ENCODE results near the gene CRIP3. TPM values are rescaled to one million over a fixed set of nuclear protein-coding genes. Genes with fewer than 3 reads are reported as not detected.
A peak's percentile ranks its signal among the peaks of the same experiment; 100 is the strongest.

The CRIP3 gene
- total RNA-seq, 1 donor from 2014 or later = not detected

DNA sequence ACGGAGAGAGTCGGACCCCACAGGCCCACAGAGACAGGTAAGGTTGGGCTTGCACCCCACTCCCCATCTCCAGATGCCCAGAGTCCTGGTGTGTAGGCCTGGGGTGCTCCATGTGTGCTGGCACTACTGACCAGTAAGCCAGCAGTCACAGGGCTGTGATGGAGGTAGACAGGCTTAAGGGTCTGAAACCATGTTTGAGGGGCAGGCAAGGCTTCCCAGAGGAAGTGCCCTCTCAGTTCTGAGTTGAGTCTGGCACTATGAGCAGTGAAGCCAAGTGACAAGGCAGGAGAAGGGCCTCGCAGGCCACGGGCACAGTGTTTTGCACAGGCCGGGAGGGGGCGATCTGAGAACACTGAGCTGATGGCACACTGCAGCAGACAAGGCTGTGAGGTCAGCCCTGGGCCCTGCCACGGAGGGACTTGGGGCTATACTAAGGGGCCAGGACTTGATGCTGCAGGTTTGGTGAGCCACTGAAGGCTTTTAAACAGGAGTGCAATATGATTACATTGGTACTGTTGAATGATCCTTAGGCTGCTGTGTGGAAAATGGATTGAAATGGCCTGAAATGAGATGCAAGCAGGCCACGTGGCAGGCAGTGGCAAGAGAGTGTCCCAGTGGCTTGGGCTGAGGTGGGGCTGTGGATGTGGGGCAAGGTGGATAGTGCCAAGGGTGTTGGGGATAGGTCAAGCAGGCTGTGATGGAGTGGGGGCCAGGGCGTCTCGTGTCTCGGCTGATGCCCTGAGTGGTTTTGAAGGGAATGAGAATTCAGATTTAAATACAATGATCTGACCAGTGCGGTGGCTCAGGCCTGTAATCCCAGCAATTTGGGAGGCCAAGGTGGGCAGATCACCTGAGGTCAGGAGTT is 45.1 kb downstream of the CRIP3 start:
- H3K27ac Mint-ChIP-seq (ENCODE audit: unreplicated experiment) = no peak overlapping the region
- H3K79me2 ChIP-seq (ENCODE audit: insufficient read depth, low read length) = no peaks in the 10 kb centered on the region
- H2AFZ ChIP-seq (ENCODE audit: low read depth, low read length) = no peak overlapping the region
- H3K36me3 ChIP-seq (ENCODE audit: insufficient read depth, low read length) = no peaks in the 10 kb centered on the region
- no peaks in the 10 kb centered on the region for H4K20me1 ChIP-seq (ENCODE audit: insufficient read depth, low read length)
- no peak overlapping the region for H3K4me3 ChIP-seq (ENCODE audit: insufficient read depth, low read depth, low read length)
- no peaks in the 10 kb centered on the region for H3K9me3 ChIP-seq (ENCODE audit: insufficient read depth, low read depth, low read length)
- H3K27me3 Mint-ChIP-seq (ENCODE audit: low read depth, unreplicated experiment) = peaks cover 45% of the 10 kb centered on the region
- H3K27ac ChIP-seq (ENCODE audit: low read depth, low read length) = no peak overlapping the region
- peaks cover 1% of the 10 kb centered on the region for H3K9me3 Mint-ChIP-seq (ENCODE audit: unreplicated experiment)
- no peak for TF ChIP-seq EZH2 (IDR thresholded peaks at IDR 0.05; ENCODE audit: insufficient read depth, low read length)
- TF ChIP-seq, protein P1, sequence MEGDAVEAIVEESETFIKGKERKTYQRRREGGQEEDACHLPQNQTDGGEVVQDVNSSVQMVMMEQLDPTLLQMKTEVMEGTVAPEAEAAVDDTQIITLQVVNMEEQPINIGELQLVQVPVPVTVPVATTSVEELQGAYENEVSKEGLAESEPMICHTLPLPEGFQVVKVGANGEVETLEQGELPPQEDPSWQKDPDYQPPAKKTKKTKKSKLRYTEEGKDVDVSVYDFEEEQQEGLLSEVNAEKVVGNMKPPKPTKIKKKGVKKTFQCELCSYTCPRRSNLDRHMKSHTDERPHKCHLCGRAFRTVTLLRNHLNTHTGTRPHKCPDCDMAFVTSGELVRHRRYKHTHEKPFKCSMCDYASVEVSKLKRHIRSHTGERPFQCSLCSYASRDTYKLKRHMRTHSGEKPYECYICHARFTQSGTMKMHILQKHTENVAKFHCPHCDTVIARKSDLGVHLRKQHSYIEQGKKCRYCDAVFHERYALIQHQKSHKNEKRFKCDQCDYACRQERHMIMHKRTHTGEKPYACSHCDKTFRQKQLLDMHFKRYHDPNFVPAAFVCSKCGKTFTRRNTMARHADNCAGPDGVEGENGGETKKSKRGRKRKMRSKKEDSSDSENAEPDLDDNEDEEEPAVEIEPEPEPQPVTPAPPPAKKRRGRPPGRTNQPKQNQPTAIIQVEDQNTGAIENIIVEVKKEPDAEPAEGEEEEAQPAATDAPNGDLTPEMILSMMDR (IDR thresholded peaks at IDR 0.05; ENCODE audit: insufficient read depth, low read depth, low read length) = peak; percentile 63
- no peak overlapping the region for H3K4me2 ChIP-seq (ENCODE audit: low read length)
- peaks cover 12% of the 10 kb centered on the region for H3K27me3 ChIP-seq (ENCODE audit: insufficient read depth, low read length)
- H3K4me3 Mint-ChIP-seq (ENCODE audit: unreplicated experiment) = no peak overlapping the region
- DNase-seq (ENCODE audit: low read depth) = peak; percentile 33
- no peak for FAIRE-seq
- H3K9ac ChIP-seq (ENCODE audit: low read length) = no peak overlapping the region
- H3K4me1 Mint-ChIP-seq (ENCODE audit: low read depth, unreplicated experiment) = peaks cover 5% of the 10 kb centered on the region
- H3K4me1 ChIP-seq (ENCODE audit: insufficient read depth, low read length) = no peaks in the 10 kb centered on the region
- no peaks in the 10 kb centered on the region for H3K36me3 Mint-ChIP-seq (ENCODE audit: low read depth, unreplicated experiment)

DNA sequence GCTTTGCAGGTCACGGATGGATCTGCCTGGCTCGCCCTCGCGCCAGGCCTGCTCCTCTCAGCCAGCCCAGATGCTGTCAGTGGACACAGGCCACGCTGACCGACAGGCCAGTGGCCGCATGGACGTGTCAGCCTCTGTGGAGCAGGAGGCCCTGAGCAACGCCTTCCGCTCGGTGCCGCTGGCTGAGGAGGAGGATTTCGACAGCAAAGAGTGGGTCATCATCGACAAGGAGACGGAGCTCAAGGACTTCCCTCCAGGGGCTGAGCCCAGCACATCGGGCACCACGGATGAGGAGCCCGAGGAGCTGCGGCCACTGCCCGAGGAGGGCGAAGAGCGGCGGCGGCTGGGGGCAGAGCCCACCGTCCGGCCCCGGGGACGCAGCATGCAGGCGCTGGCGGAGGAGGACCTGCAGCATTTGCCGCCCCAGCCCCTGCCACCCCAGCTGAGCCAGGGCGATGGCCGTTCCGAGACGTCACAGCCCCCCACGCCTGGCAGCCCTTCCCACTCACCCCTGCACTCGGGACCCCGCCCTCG is 45.8 kb downstream of the CRIP3 start:
- H3K4me1 ChIP-seq (ENCODE audit: insufficient read depth, low read length) = no peaks in the 10 kb centered on the region
- H3K4me2 ChIP-seq (ENCODE audit: low read length) = no peak overlapping the region

More for the DNA sequence above, 45.8 kb downstream of the CRIP3 start:
- Histone ChIP-seq H3K79me2 (ENCODE audit: insufficient read depth, low read length) (no peaks in the 10 kb centered on the region), H3K27me3 (ENCODE audit: insufficient read depth, low read length) (peaks cover 6% of the 10 kb centered on the region), H3K9me3 (ENCODE audit: insufficient read depth, low read depth, low read length) (no peaks in the 10 kb centered on the region), H3K4me3 (ENCODE audit: insufficient read depth, low read depth, low read length) (no peak overlapping the region), H4K20me1 (ENCODE audit: insufficient read depth, low read length) (no peaks in the 10 kb centered on the region), H3K9ac (ENCODE audit: low read length) (no peak overlapping the region), H2AFZ (ENCODE audit: low read depth, low read length) (no peak overlapping the region), H3K36me3 (ENCODE audit: insufficient read depth, low read length) (no peaks in the 10 kb centered on the region), H3K27ac (ENCODE audit: low read depth, low read length) (no peak overlapping the region)
- Mint-ChIP-seq H3K27me3 (ENCODE audit: low read depth, unreplicated experiment) (peaks cover 43% of the 10 kb centered on the region), H3K36me3 (ENCODE audit: low read depth, unreplicated experiment) (no peaks in the 10 kb centered on the region), H3K27ac (ENCODE audit: unreplicated experiment) (no peak overlapping the region), H3K9me3 (ENCODE audit: unreplicated experiment) (peaks cover 3% of the 10 kb centered on the region), H3K4me1 (ENCODE audit: low read depth, unreplicated experiment) (peaks cover 3% of the 10 kb centered on the region), H3K4me3 (ENCODE audit: unreplicated experiment) (no peak overlapping the region)
- TF ChIP-seq, protein P1 (IDR thresholded peaks at IDR 0.05; ENCODE audit: insufficient read depth, low read depth, low read length) = no peak
- no peak for TF ChIP-seq EZH2 (IDR thresholded peaks at IDR 0.05; ENCODE audit: insufficient read depth, low read length)
- FAIRE-seq (no peak), DNase-seq (ENCODE audit: low read depth) (no peak)

All from astrocyte (in vitro differentiated cells and primary cell).